Smooth muscle cell (in vitro differentiated cells): ENCODE measurements around the gene TRMT11. TPM values are rescaled to one million over a fixed set of nuclear protein-coding genes. Genes with fewer than 3 reads are reported as not detected.
A peak's percentile ranks its signal among the peaks of the same experiment; 100 is the strongest.
"Not testable (repeated sequence)": the region's sequence is repeated elsewhere in the genome, so short reads cannot be mapped to it uniquely, and the experiment has no call there.

Experiments used
- DNase-seq: peaks from one replicate; lab custom pipeline; 2025; ENCODE audit not compliant: unreplicated experiment; lab: John Stamatoyannopoulos, UW
- H2AFZ ChIP-seq: fragments of 200-600 bp; sonication (generic); 2 replicates; pipeline ENCODE4 v1.6.0; 2016; ENCODE audit warnings: antibody characterized with exemption, low read depth, mild to moderate bottlenecking
- H3F3A ChIP-seq: fragments of 200-600 bp; sonication (generic); 2 replicates; pipeline ENCODE4 v1.6.0; 2017; ENCODE audit warnings: antibody characterized with exemption, low read depth
- H3K27ac ChIP-seq: fragments of 200-600 bp; sonication (generic); 2 replicates; pipeline ENCODE4 v1.5.1; 2016; ENCODE audit warnings: low read depth, mild to moderate bottlenecking
- H3K27me3 ChIP-seq: fragments of 200-600 bp; sonication (generic); 2 replicates; pipeline ENCODE4 v1.6.1; 2016; ENCODE audit warnings: low read depth, mild to moderate bottlenecking
- H3K36me3 ChIP-seq: fragments of 200-600 bp; sonication (generic); 2 replicates; pipeline ENCODE4 v1.5.1; 2016; ENCODE audit warnings: low read depth
- H3K4me1 ChIP-seq: fragments of 200-600 bp; sonication (generic); 2 replicates; pipeline ENCODE4 v1.5.1; 2016; ENCODE audit warnings: low read depth
- H3K4me2 ChIP-seq: fragments of 200-600 bp; sonication (generic); 2 replicates; pipeline ENCODE4 v1.6.0; 2016; ENCODE audit warnings: mild to moderate bottlenecking
- H3K4me3 ChIP-seq: fragments of 200-600 bp; sonication (generic); 2 replicates; pipeline ENCODE4 v1.5.1; 2016; ENCODE audit warnings: mild to moderate bottlenecking
- H3K79me2 ChIP-seq: fragments of 200-600 bp; sonication (generic); 2 replicates; pipeline ENCODE4 v1.6.0; 2016; ENCODE audit warnings: low read depth, mild to moderate bottlenecking
- H3K9ac ChIP-seq: fragments of 200-600 bp; sonication (generic); 2 replicates; pipeline ENCODE4 v1.6.0; 2016; ENCODE audit warnings: low read depth
- H3K9me3 ChIP-seq: fragments of 200-600 bp; sonication (generic); replicated peaks from 2 replicates; pipeline ENCODE4 v1.5.1; 2016; ENCODE audit warnings: low read depth
- H4K20me1 ChIP-seq: fragments of 200-600 bp; sonication (generic); 2 replicates; pipeline ENCODE4 v1.6.0; 2016; ENCODE audit warnings: low read depth
- CTCF ChIP-seq: fragments of 200-600 bp; sonication (generic); IDR thresholded peaks from 2 replicates; pipeline ENCODE4 v1.5.1; 2017; ENCODE audit warnings: borderline replicate concordance, mild to moderate bottlenecking, antibody characterized with exemption; ENCODE audit not compliant: insufficient read depth, poor library complexity, severe bottlenecking
- WGBS: methylation state at CpG from one replicate; pipeline ENCODE4 v1.1.7; 2016; ENCODE audit warnings: low lambda C conversion rate; 5-methylcytosine and 5-hydroxymethylcytosine counted together
- polyA plus RNA-seq: library from polyadenylated mRNA; unstranded; fragments of >200 nt; fragmentation: Nextera tagmentation; extraction: Ambion mirVana; gene quantifications from 2 replicates; pipeline ENCODE4 v1.2.1, GENCODE V29; 2016
- total RNA-seq: library from RNA; depleted of rRNA; stranded (reverse); fragments of >200 nt; gene quantifications from 2 replicates; pipeline ENCODE4 v1.2.3, GENCODE V29; 2014

The TRMT11 gene
- total and polyA plus RNA-seq, 2 experiments from 2014 or later: 12.8 to 21.6 TPM

- peaks cover under 1% of the 10 kb centered on the region for H3K79me2 ChIP-seq
- H3K4me3 ChIP-seq: no peak overlapping the region
- no peak overlapping the region for H3K4me2 ChIP-seq
- no peak overlapping the region for H2AFZ ChIP-seq
- TF ChIP-seq CTCF: no peak
- no peaks in the 10 kb centered on the region for H3K4me1 ChIP-seq
- H3K27ac ChIP-seq: no peak overlapping the region
- DNase-seq: no peak
- no peaks in the 10 kb centered on the region for H3K27me3 ChIP-seq
- H4K20me1 ChIP-seq: no peaks in the 10 kb centered on the region
- 98% methylated on average over 2 of the region's 2 CpGs for WGBS
- no peaks in the 10 kb centered on the region for H3F3A ChIP-seq
- H3K36me3 ChIP-seq: peaks cover 11% of the 10 kb centered on the region
- H3K9ac ChIP-seq: no peak overlapping the region
- H3K9me3 ChIP-seq: no peaks in the 10 kb centered on the region
These were observed 15.6 kb upstream of the TRMT11 start for GRCh38 chr6:125970760-125971159.

- H3K27ac ChIP-seq, H3K79me2 ChIP-seq, H4K20me1 ChIP-seq, H3K9ac ChIP-seq, H3K4me2 ChIP-seq, H3K9me3 ChIP-seq, H2AFZ ChIP-seq, H3K27me3 ChIP-seq, DNase-seq, H3K4me3 ChIP-seq, H3K4me1 ChIP-seq, H3F3A ChIP-seq: not testable (repeated sequence)
- peaks cover 11% of the 10 kb centered on the region for H3K36me3 ChIP-seq
- 100% methylated on average over 1 of the region's 1 CpG for WGBS
These were observed 13.9 kb upstream of the TRMT11 start for GRCh38 chr6:125972478-125972877.

- WGBS: 55% methylated on average over 5 of the region's 5 CpGs
- Histone ChIP-seq H3K79me2 (no peaks in the 10 kb centered on the region), H3K27me3 (no peaks in the 10 kb centered on the region), H3K4me2 (no peak overlapping the region), H3K4me3 (no peak overlapping the region), H3K9me3 (no peaks in the 10 kb centered on the region), H3K36me3 (no peaks in the 10 kb centered on the region), H3F3A (no peaks in the 10 kb centered on the region), H2AFZ (no peak overlapping the region), H4K20me1 (no peaks in the 10 kb centered on the region), H3K27ac (no peak overlapping the region), H3K4me1 (no peaks in the 10 kb centered on the region), H3K9ac (no peak overlapping the region)
- peak; percentile 60 for TF ChIP-seq CTCF
- no peak for DNase-seq
These were observed 12.0 kb upstream of the TRMT11 start for GRCh38 chr6:125974214-125974866.

GRCh38 chr6:125979101-125979500 lies 7.2 kb upstream of the TRMT11 start:
- Histone ChIP-seq H3K27me3 (no peaks in the 10 kb centered on the region), H3K4me2 (no peak overlapping the region), H3K27ac (no peak overlapping the region), H4K20me1 (no peaks in the 10 kb centered on the region), H3K4me1 (peaks cover 15% of the 10 kb centered on the region), H3K4me3 (no peak overlapping the region), H3K36me3 (no peaks in the 10 kb centered on the region), H3K9ac (no peak overlapping the region), H3F3A (peaks cover 9% of the 10 kb centered on the region), H3K9me3 (no peaks in the 10 kb centered on the region), H3K79me2 (no peaks in the 10 kb centered on the region), H2AFZ (no peak overlapping the region)
- no peak for DNase-seq
- WGBS: 94% methylated on average over 3 of the region's 3 CpGs
- no peak for TF ChIP-seq CTCF
